ENCODE data around the gene DCANP1.

Gene DCANP1

GRCh38 chr5:135448071-135448739 is 1.1 kb upstream of the DCANP1 start:
- Histone ChIP-seq H3K4me3 (ENCODE audit: low read length) (no peak overlapping the region), H3K4me2 (ENCODE audit: low read length) (no peak overlapping the region), H3K36me3 (replicated peaks; ENCODE audit: low read depth, low read length) (no peaks in the 10 kb centered on the region), H3K4me1 (ENCODE audit: low read length) (peaks cover 12% of the 10 kb centered on the region), H3K27ac (ENCODE audit: low read length) (no peak overlapping the region), H3K9ac (ENCODE audit: low read length) (no peak overlapping the region), H3K27me3 (ENCODE audit: low read depth, low read length) (no peaks in the 10 kb centered on the region), H3K9me3 (ENCODE audit: insufficient read depth, low read length) (no peaks in the 10 kb centered on the region), H3K79me2 (ENCODE audit: low read length) (no peaks in the 10 kb centered on the region), H2AFZ (ENCODE audit: low read depth, low read length) (no peak overlapping the region), H4K20me1 (ENCODE audit: insufficient read depth, low read length) (no peaks in the 10 kb centered on the region)
- TF ChIP-seq EZH2phosphoT487 (IDR thresholded peaks at IDR 0.05; ENCODE audit: low read depth) (no peak), CTCF (IDR thresholded peaks at IDR 0.05; ENCODE audit: low read depth, low read length) (no peak)

- Histone ChIP-seq H3K9ac (ENCODE audit: low read length) (no peak overlapping the region), H3K27ac (ENCODE audit: low read length) (no peak overlapping the region), H3K9me3 (ENCODE audit: insufficient read depth, low read length) (no peaks in the 10 kb centered on the region), H3K36me3 (replicated peaks; ENCODE audit: low read depth, low read length) (no peaks in the 10 kb centered on the region), H3K4me1 (ENCODE audit: low read length) (no peaks in the 10 kb centered on the region), H3K79me2 (ENCODE audit: low read length) (no peaks in the 10 kb centered on the region), H3K27me3 (ENCODE audit: low read depth, low read length) (no peaks in the 10 kb centered on the region), H2AFZ (ENCODE audit: low read depth, low read length) (no peak overlapping the region), H3K4me2 (ENCODE audit: low read length) (no peak overlapping the region), H3K4me3 (ENCODE audit: low read length) (no peak overlapping the region), H4K20me1 (ENCODE audit: insufficient read depth, low read length) (no peaks in the 10 kb centered on the region)
- TF ChIP-seq CTCF (IDR thresholded peaks at IDR 0.05; ENCODE audit: low read depth, low read length) (no peak), EZH2phosphoT487 (IDR thresholded peaks at IDR 0.05; ENCODE audit: low read depth) (no peak)
These were observed 533 bp downstream of the DCANP1 start for GRCh38 chr5:135446615-135447014.

GRCh38 chr5:135446206-135446605 is 942 bp downstream of the DCANP1 start:
- H3K4me1 ChIP-seq (ENCODE audit: low read length): no peaks in the 10 kb centered on the region
- no peak for TF ChIP-seq CTCF (IDR thresholded peaks at IDR 0.05; ENCODE audit: low read depth, low read length)
- no peak for TF ChIP-seq EZH2phosphoT487 (IDR thresholded peaks at IDR 0.05; ENCODE audit: low read depth)
- no peaks in the 10 kb centered on the region for H3K36me3 ChIP-seq (replicated peaks; ENCODE audit: low read depth, low read length)
- H3K27me3 ChIP-seq (ENCODE audit: low read depth, low read length): no peaks in the 10 kb centered on the region
- H3K4me3 ChIP-seq (ENCODE audit: low read length): no peak overlapping the region
- H2AFZ ChIP-seq (ENCODE audit: low read depth, low read length): no peak overlapping the region
- H3K4me2 ChIP-seq (ENCODE audit: low read length): no peak overlapping the region
- H3K9ac ChIP-seq (ENCODE audit: low read length): no peak overlapping the region
- H3K9me3 ChIP-seq (ENCODE audit: insufficient read depth, low read length): no peaks in the 10 kb centered on the region
- H3K27ac ChIP-seq (ENCODE audit: low read length): no peak overlapping the region
- no peaks in the 10 kb centered on the region for H4K20me1 ChIP-seq (ENCODE audit: insufficient read depth, low read length)
- no peaks in the 10 kb centered on the region for H3K79me2 ChIP-seq (ENCODE audit: low read length)

- Histone ChIP-seq H4K20me1 (ENCODE audit: insufficient read depth, low read length) (no peaks in the 10 kb centered on the region), H3K9ac (ENCODE audit: low read length) (no peak overlapping the region), H3K4me3 (ENCODE audit: low read length) (no peak overlapping the region), H3K27ac (ENCODE audit: low read length) (no peak overlapping the region), H3K79me2 (ENCODE audit: low read length) (no peaks in the 10 kb centered on the region), H3K4me2 (ENCODE audit: low read length) (no peak overlapping the region), H3K9me3 (ENCODE audit: insufficient read depth, low read length) (no peaks in the 10 kb centered on the region), H3K4me1 (ENCODE audit: low read length) (no peaks in the 10 kb centered on the region), H3K36me3 (replicated peaks; ENCODE audit: low read depth, low read length) (no peaks in the 10 kb centered on the region), H2AFZ (ENCODE audit: low read depth, low read length) (no peak overlapping the region), H3K27me3 (ENCODE audit: low read depth, low read length) (no peaks in the 10 kb centered on the region)
- no peak for TF ChIP-seq CTCF (IDR thresholded peaks at IDR 0.05; ENCODE audit: low read depth, low read length)
- no peak for TF ChIP-seq EZH2phosphoT487 (IDR thresholded peaks at IDR 0.05; ENCODE audit: low read depth)
These were observed 1.7 kb downstream of the DCANP1 start for GRCh38 chr5:135445306-135445985.
